Osteocyte (in vitro differentiated cells): Measurements from ENCODE around the gene BAIAP2. TPM values are rescaled to one million over a fixed set of nuclear protein-coding genes. Genes with fewer than 3 reads are reported as not detected.

Experiments used
- DNase-seq: peaks from one replicate; pipeline ENCODE4 v3.0.0; 2021; ENCODE audit warnings: mixed read lengths; ENCODE audit not compliant: unreplicated experiment; ENCODE audit errors: extremely low spot score
- H3K27ac Mint-ChIP-seq: one replicate; pipeline ENCODE4 v1.8.0; 2021; ENCODE audit warnings: mild to moderate bottlenecking, mixed read lengths; ENCODE audit not compliant: unreplicated experiment
- H3K27me3 Mint-ChIP-seq: one replicate; pipeline ENCODE4 v1.8.0; 2021; ENCODE audit warnings: mixed read lengths; ENCODE audit not compliant: unreplicated experiment
- H3K36me3 Mint-ChIP-seq: one replicate; pipeline ENCODE4 v1.8.0; 2021; ENCODE audit warnings: mixed read lengths; ENCODE audit not compliant: unreplicated experiment
- H3K4me1 Mint-ChIP-seq: one replicate; pipeline ENCODE4 v1.8.0; 2021; ENCODE audit warnings: mixed read lengths; ENCODE audit not compliant: unreplicated experiment
- H3K4me3 Mint-ChIP-seq: one replicate; pipeline ENCODE4 v1.8.0; 2021; ENCODE audit warnings: mild to moderate bottlenecking, moderate library complexity, mixed read lengths; ENCODE audit not compliant: unreplicated experiment
- H3K9me3 Mint-ChIP-seq: one replicate; pipeline ENCODE4 v1.8.0; 2021; ENCODE audit warnings: mixed read lengths; ENCODE audit not compliant: unreplicated experiment
- CTCF ChIP-seq: fragments of 200-600 bp; sonication (generic); IDR thresholded peaks from 2 replicates; pipeline ENCODE4 v1.5.0; 2021; ENCODE audit warnings: antibody characterized with exemption, mild to moderate bottlenecking, moderate library complexity
- total RNA-seq: library from RNA; stranded (reverse); gene quantifications from 2 replicates; pipeline ENCODE4 v1.2.1, GENCODE V29; 2021

The BAIAP2 gene
- total RNA-seq, 1 donor from 2014 or later: 29.0 TPM

- Mint-ChIP-seq H3K27me3 (no peaks in the 10 kb centered on the region), H3K4me1 (no peaks in the 10 kb centered on the region), H3K9me3 (no peaks in the 10 kb centered on the region), H3K4me3 (no peak overlapping the region), H3K27ac (no peak overlapping the region), H3K36me3 (no peaks in the 10 kb centered on the region)
- no peak for TF ChIP-seq CTCF
- no peak for DNase-seq
Observed at GRCh38 chr17:81136366-81136765, 101.4 kb downstream of the BAIAP2 start.

DNA sequence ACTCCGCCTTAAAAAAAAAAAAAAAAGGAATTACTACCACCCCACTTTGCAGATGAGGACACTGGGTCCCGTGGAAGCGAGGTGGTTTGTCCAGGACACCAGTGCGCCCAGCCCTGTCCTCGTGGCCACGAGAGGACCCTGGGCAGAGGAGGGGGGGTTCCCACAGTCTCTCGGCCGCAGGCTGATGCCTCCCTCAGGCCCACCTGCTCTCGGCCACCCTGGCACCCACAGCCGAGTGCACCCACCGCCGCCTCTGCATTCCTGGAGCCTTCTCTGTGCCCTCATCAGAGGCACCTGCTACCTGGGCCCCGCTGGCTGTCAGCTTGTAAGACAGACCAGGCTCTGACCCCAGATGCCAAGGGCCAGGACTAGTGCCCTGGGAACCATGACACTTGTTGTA, 102.3 kb downstream of the BAIAP2 start:
- no peaks in the 10 kb centered on the region for H3K36me3 Mint-ChIP-seq
- TF ChIP-seq CTCF: no peak
- H3K27me3 Mint-ChIP-seq: no peaks in the 10 kb centered on the region
- DNase-seq: no peak
- H3K9me3 Mint-ChIP-seq: no peaks in the 10 kb centered on the region
- no peak overlapping the region for H3K4me3 Mint-ChIP-seq
- H3K4me1 Mint-ChIP-seq: no peaks in the 10 kb centered on the region
- H3K27ac Mint-ChIP-seq: no peak overlapping the region

DNA sequence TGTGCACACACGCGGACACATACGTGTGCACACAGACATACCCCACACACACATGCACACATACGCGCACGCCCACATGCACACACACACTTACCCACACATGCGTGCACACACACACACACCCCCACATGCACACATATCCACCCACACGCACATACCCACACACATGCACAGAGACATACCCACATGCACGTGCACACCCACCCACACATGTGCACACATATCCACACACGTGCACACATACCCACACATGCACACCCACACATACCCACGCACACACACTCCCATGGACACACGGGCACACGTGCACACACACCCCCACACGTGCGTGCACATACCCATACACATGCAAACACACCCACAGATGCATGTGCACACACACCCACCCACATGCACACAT, 103.1 kb downstream of the BAIAP2 start:
- no peak for DNase-seq
- Mint-ChIP-seq H3K27ac (no peak overlapping the region), H3K27me3 (no peaks in the 10 kb centered on the region), H3K9me3 (no peaks in the 10 kb centered on the region), H3K36me3 (no peaks in the 10 kb centered on the region), H3K4me1 (peaks cover 3% of the 10 kb centered on the region), H3K4me3 (no peak overlapping the region)
- no peak for TF ChIP-seq CTCF

- no peaks in the 10 kb centered on the region for H3K27me3 Mint-ChIP-seq
- no peaks in the 10 kb centered on the region for H3K9me3 Mint-ChIP-seq
- peaks cover 3% of the 10 kb centered on the region for H3K4me1 Mint-ChIP-seq
- no peak overlapping the region for H3K27ac Mint-ChIP-seq
- DNase-seq: no peak
- no peaks in the 10 kb centered on the region for H3K36me3 Mint-ChIP-seq
- no peak overlapping the region for H3K4me3 Mint-ChIP-seq
- TF ChIP-seq CTCF: no peak
Observed at GRCh38 chr17:81138500-81138899, 103.5 kb downstream of the BAIAP2 start.

GRCh38 chr17:81139428-81139827, 104.5 kb downstream of the BAIAP2 start:
- Mint-ChIP-seq H3K27ac (no peak overlapping the region), H3K36me3 (no peaks in the 10 kb centered on the region), H3K27me3 (no peaks in the 10 kb centered on the region), H3K4me3 (no peak overlapping the region), H3K9me3 (no peaks in the 10 kb centered on the region), H3K4me1 (peaks cover 3% of the 10 kb centered on the region)
- TF ChIP-seq CTCF: no peak
- DNase-seq: no peak
